Fibroblast of mammary gland (primary cell): Measurements from ENCODE around the gene RGP1.

ENCODE experiments used
- DNase-seq: peaks from one replicate; pipeline ENCODE4 v3.0.0-alpha.2; 2010; ENCODE audit warnings: low read depth
- H3K4me3 ChIP-seq: 2 replicates; pipeline ENCODE4 v1.5.1; 2011; ENCODE audit warnings: low read depth, mild to moderate bottlenecking, low read length, moderate library complexity; ENCODE audit not compliant: control insufficient read depth
- TF ChIP-seq, protein P1 (sequence below): conservative IDR thresholded peaks from 2 replicates; pipeline ENCODE4 v1.5.1; 2011; ENCODE audit warnings: low read depth, low read length, inconsistent platforms; ENCODE audit not compliant: control insufficient read depth, insufficient read depth

The RGP1 gene

DNA sequence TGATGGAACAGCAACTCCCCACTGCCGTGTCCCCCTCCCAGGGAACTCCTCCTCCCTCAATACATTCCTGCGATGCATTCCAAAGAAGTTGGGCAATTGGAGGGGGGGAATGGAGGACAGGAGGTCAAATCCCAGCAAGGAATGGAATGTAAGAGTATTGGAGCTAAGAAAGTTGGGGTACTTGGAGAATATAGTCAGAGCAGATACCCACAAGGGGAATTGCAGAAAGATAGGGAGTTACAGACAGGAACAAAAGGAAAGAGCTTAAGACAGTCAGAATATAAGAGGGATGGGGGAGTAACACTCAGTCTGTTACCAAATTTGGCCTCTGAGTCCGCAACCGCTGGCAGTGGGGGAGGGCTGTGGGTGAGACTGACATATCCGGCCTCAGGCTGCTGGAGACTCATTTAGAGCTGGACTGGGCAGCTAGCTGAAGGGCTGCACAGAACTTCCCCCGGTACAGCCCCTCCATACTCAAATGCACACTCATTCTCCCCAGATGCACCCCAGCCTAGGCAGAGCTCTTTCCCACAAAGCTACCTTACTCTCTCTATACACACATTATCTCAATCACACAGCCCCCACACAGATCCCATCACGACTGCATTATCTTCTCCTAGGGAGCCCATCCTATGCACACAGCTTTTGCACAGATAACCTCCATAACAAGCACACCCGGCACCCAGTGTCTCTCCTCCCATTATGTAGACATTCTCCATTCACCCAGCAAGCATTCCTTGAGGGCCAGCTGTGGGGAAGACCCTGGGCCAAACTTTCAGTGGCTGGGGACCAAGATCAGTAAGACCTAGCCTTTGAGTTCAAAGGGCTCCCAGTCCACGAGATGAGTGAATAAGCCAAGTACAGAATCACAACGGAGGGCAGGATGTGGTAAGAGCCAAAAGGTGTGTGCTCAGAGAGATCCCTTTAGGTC is 20.8 kb upstream of the RGP1 start:
- TF ChIP-seq, protein P1, sequence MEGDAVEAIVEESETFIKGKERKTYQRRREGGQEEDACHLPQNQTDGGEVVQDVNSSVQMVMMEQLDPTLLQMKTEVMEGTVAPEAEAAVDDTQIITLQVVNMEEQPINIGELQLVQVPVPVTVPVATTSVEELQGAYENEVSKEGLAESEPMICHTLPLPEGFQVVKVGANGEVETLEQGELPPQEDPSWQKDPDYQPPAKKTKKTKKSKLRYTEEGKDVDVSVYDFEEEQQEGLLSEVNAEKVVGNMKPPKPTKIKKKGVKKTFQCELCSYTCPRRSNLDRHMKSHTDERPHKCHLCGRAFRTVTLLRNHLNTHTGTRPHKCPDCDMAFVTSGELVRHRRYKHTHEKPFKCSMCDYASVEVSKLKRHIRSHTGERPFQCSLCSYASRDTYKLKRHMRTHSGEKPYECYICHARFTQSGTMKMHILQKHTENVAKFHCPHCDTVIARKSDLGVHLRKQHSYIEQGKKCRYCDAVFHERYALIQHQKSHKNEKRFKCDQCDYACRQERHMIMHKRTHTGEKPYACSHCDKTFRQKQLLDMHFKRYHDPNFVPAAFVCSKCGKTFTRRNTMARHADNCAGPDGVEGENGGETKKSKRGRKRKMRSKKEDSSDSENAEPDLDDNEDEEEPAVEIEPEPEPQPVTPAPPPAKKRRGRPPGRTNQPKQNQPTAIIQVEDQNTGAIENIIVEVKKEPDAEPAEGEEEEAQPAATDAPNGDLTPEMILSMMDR: no peak
- peak overlapping the region; percentile 98 for H3K4me3 ChIP-seq
- peak; percentile 90 for DNase-seq

DNA sequence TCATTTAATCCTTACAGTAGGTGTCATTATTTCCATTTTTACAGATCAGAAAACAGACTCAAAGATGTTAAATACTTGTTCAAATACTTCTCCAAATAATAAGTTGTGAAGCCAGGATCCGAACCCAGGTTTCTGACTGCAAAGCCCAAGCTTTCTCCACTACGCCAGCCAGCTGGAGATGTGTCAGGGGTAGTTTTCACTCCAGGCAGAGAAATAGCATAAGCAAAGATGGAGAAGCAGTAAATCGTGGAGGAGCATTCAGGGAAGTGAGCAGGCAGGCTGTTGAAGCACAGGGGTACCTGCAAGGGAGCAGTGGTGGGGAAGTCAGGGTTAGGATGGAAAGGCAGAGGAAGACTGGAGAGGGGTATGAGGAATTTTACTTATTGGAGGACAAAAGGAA is 20.0 kb upstream of the RGP1 start:
- H3K4me3 ChIP-seq: peak overlapping the region; percentile 98
- no peak for DNase-seq
- TF ChIP-seq, protein P1: no peak

DNA sequence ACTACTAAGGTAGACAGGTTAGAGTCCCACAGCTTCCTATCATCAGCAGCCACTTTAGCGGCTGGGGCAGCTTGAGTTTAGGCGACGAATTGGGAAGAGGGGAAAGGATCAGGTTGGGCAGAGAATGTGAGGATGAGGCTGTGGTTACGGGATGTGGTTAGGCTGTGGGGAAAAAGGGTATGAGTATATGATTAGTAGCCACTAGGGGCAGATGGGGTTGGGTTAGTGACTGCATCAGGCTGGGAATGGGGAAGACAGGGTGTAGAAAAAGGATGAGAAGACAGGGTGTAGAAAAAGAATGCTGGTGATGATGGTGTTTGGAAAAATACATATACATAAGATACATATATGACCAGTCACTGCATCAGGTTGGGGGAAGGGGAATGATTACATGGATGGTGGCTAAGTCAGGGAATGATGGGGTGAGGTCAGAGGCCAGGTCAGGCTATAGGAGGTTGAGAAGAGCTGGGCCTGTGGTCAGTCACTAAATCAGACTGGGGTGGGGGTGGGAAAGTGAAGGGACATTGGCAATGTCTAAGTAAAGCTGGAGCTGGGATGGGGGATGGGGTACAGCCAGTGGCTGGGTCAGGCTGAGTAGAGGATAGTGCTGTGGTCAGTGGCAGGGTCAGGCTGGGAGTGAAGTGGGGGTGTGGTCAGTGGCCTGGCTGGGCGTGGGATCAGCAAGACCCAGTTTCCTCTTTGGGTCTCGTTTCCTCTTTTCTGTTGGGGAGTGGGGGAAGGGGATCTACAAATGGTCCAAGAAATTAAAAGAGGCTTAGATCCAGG is 19.2 kb upstream of the RGP1 start:
- peak overlapping the region; percentile 98 for H3K4me3 ChIP-seq
- TF ChIP-seq, protein P1: peak; percentile 75
- DNase-seq: peak; percentile 92

DNA sequence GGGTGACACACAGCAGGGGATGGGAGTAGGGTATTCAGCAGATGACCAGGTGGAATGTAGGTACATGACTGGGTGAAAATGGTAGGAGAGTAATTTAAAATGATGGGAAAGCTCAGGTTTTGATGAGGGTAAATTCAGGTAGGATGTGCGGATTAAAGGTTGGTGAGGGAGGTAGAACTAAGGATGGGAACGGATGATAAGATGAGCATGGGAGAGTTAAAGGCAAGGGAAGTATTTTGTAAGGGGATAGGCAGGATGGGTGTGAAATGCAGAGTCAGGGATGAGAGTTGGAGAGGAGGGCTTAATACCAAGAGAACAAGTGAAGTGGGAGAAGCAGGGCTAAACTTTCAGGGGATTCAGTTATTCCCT is 18.6 kb upstream of the RGP1 start:
- TF ChIP-seq, protein P1: no peak
- H3K4me3 ChIP-seq: peak overlapping the region; percentile 98
- no peak for DNase-seq

DNA sequence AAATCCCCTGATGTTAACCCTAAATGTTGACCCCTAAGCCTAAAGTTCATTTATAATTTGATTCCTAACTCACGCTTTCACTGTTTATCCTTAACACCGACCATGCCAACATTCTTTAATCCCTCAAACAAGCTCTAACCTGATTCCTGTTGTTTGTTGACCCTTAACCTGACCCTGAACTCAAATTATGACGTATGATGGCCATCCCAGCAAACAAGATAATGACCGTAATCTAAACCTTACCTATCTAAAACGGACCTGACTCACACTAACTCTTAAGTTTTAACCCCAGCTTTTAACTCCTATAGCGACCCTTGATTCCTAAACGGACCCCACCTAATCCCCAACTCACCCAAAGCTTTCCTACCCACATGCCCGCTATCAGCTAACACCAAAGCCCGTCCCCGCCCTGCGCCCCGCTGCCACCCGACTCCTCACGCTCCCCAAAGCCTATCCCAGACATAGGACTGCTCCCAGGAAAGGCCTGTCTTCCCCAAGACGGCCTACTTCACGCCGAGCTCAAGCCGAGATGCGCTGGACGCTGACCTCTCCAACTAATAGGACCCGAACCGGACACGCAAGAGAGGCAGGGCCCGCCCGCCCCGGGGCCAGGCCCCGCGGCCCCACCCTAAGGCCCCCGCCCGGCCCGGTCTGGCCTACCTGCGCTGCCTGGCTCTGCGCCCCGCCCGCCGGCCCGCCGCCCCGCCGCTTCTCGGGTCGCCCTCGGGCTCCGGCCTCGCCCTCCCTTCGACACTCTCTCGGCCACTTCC is 17.5 kb upstream of the RGP1 start:
- peak overlapping the region; percentile 98 for H3K4me3 ChIP-seq
- no peak for DNase-seq
- TF ChIP-seq, protein P1: no peak

DNA sequence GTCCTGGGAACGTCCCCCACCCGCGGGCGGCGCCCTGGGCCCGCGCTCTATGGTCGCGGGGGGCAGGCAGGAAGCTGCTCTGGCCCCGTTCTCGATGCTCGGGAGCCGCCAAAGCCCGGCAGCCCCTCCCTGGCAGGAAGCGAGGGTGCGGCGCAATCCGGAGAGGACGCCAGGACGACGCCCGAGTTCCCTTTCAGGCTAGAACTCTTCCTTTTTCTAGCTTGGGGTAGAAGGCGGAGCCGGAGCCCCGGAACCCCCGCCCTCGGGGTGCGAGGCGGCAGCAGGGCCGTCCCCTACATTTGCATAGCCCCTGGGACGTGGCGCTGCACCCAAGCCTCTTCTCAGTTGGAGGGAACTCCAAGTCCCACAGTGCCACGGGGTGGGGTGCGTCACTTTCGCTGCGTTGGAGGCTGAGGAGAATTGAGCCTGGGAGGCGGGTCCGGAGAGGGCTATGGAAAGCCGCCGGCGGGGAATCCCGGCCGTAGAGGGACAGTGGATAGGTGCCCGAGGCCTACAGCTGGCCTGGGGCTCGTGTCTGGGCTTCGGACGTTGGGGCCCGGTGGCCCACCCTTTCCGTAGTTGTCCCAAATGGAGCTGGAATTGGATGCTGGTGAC is 16.8 kb upstream of the RGP1 start, which contains the start of the genes CREB3 and TLN1:
Gene CREB3, plus strand, starts transcription at position 482 of the 615 bp plus-strand sequence. Its CDS starts 107 bp downstream, at position 589.
Gene TLN1, minus strand, starts transcription at position 11 of the 615 bp plus-strand sequence. CDS start 6,501 bp downstream, outside the sequence.
- DNase-seq: peak; percentile 99
- peak within 1 kb of the TSS; percentile 98 for H3K4me3 ChIP-seq
- TF ChIP-seq, protein P1: no peak
